MCF 10A (cell line): Measurements from ENCODE around the gene RERE. TPM values are rescaled to one million over a fixed set of nuclear protein-coding genes. Genes with fewer than 3 reads are reported as not detected.

Experiments
- BruUV-seq: library from RNA; stranded (reverse); fragments of 400-500 nt; replicated peaks from 2 replicates; lab custom pipeline; 2021; lab: Mats Ljungman, UMichigan
- CTCF ChIA-PET: fragments of 300-600 bp; sonication (Branson Sonifier 250); formaldehyde crosslinking; extraction: SDS; loops from one replicate; lab custom pipeline; 2021; ENCODE audit warnings: antibody characterized with exemption, inconsistent platforms; lab: Yijun Ruan, JAX
- POLR2A ChIA-PET: fragments of 300-600, 350-650 bp; sonication (Branson Sonifier 250); formaldehyde crosslinking; extraction: SDS; loops from one replicate; lab custom pipeline; 2020; ENCODE audit warnings: antibody characterized with exemption, inconsistent platforms; lab: Yijun Ruan, JAX
- DNase-seq: peaks from one replicate; pipeline ENCODE4 v3.0.0-alpha.2; 2018; ENCODE audit not compliant: unreplicated experiment
- H3K27ac Mint-ChIP-seq: one replicate; pipeline ENCODE4 v1.8.0; 2022; ENCODE audit warnings: mild to moderate bottlenecking, low read depth, mixed read lengths; ENCODE audit not compliant: unreplicated experiment
- H3K27me3 Mint-ChIP-seq: one replicate; pipeline ENCODE4 v1.8.0; 2022; ENCODE audit warnings: mixed read lengths; ENCODE audit not compliant: insufficient read depth, unreplicated experiment
- H3K36me3 Mint-ChIP-seq: one replicate; pipeline ENCODE4 v1.8.0; 2022; ENCODE audit warnings: mild to moderate bottlenecking, moderate library complexity, mixed read lengths; ENCODE audit not compliant: insufficient read depth, unreplicated experiment
- H3K4me1 Mint-ChIP-seq: one replicate; pipeline ENCODE4 v1.8.0; 2022; ENCODE audit warnings: mixed read lengths; ENCODE audit not compliant: insufficient read depth, unreplicated experiment
- H3K4me3 Mint-ChIP-seq: one replicate; pipeline ENCODE4 v1.8.0; 2022; ENCODE audit warnings: mild to moderate bottlenecking, moderate library complexity, mixed read lengths; ENCODE audit not compliant: unreplicated experiment
- H3K9me3 Mint-ChIP-seq: one replicate; pipeline ENCODE4 v1.8.0; 2022; ENCODE audit warnings: mixed read lengths; ENCODE audit not compliant: unreplicated experiment
- intact Hi-C: fragments of 100-400 bp; cut with micrococcal nuclease; formaldehyde crosslinking; loops from 2 replicates; pipeline ENCODE4 v1.14.1; 2022
- total RNA-seq: library from RNA; stranded (reverse); gene quantifications from 2 replicates; pipeline ENCODE4 v1.2.3, GENCODE V29; 2022
- TF ChIP-seq, protein P1 (sequence below): fragments of 200-600 bp; IDR thresholded peaks from one replicate; pipeline ENCODE4 v1.8.0; 2022; ENCODE audit warnings: antibody characterized with exemption, mild to moderate bottlenecking; ENCODE audit not compliant: unreplicated experiment

The RERE gene
- total RNA-seq, 1 experiment from 2014 or later = 48.4 TPM

DNA sequence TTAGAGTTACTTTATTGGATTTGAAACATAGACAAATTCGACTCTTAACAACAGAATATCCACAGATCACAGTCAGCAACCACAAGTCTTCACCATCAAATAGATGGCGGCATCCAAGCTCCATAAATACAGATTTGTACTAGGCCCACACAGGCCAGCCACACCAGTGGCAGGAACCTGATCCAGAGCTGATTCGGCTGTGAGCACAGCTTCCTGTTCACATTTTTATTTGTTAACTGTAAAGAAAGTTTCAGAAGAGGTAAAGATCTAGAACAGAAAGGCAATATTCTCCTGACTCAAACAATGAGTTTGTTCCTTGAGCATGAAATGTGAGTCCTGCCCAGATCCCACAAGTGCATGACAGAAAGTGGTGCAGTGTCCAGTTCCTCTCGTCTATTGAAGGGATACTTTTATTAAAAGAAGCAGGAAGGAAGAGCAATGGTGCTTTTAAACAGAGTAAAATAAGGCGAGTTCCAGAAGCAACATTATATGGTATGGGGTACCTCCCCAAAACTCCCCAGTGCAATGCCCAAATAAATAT is 293.7 kb downstream of the RERE start:
- H3K27ac Mint-ChIP-seq = no peak overlapping the region
- no peak for DNase-seq
- BruUV-seq = no TSS peak
- H3K4me1 Mint-ChIP-seq = peaks cover 23% of the 10 kb centered on the region
- no peak overlapping the region for H3K4me3 Mint-ChIP-seq
- TF ChIP-seq, protein P1, sequence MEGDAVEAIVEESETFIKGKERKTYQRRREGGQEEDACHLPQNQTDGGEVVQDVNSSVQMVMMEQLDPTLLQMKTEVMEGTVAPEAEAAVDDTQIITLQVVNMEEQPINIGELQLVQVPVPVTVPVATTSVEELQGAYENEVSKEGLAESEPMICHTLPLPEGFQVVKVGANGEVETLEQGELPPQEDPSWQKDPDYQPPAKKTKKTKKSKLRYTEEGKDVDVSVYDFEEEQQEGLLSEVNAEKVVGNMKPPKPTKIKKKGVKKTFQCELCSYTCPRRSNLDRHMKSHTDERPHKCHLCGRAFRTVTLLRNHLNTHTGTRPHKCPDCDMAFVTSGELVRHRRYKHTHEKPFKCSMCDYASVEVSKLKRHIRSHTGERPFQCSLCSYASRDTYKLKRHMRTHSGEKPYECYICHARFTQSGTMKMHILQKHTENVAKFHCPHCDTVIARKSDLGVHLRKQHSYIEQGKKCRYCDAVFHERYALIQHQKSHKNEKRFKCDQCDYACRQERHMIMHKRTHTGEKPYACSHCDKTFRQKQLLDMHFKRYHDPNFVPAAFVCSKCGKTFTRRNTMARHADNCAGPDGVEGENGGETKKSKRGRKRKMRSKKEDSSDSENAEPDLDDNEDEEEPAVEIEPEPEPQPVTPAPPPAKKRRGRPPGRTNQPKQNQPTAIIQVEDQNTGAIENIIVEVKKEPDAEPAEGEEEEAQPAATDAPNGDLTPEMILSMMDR = no peak
- H3K36me3 Mint-ChIP-seq = peaks cover 17% of the 10 kb centered on the region
- no peaks in the 10 kb centered on the region for H3K27me3 Mint-ChIP-seq
- ChIA-PET POLR2A (interaction anchor here (0.5 to 1.6 kb wide), 9 partner anchors 13 to 203 kb away, joined by 3 to 6 read pairs (median 4); no protein-coding TSS in a partner anchor), CTCF (interaction anchor here (0.6 kb wide), 1 partner anchor 25 kb away, joined by 3 read pairs; no protein-coding TSS in a partner anchor)
- intact Hi-C loops = no loop called here
- H3K9me3 Mint-ChIP-seq = no peaks in the 10 kb centered on the region

DNA sequence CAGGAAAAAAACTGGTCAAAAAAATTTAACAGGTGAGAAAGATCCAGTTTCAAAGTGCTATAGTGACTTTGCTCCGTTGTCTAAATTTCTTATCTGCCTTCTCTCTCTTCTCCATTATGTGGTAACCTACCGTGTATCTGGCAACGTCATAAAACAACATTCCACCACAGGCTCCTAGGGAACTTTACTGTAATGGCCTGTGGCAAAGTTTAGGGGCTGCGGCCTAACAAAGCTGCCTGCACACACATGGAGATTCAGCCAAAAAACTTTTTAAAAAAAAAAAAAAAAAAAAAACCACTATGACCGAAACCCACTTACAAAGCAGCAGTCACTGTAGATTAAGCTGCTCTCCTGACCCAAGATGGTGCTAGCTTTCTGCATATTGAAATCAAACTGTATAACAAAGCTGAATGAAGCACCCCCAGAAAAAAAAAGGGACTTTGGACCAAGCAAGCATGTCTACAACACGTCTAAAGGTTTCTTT is 296.9 kb downstream of the RERE start:
- H3K27me3 Mint-ChIP-seq = no peaks in the 10 kb centered on the region
- CTCF ChIA-PET = no interaction called here
- H3K4me1 Mint-ChIP-seq = peaks cover 34% of the 10 kb centered on the region
- intact Hi-C loops = no loop called here
- H3K27ac Mint-ChIP-seq = no peak overlapping the region
- BruUV-seq = no TSS peak
- no peak for DNase-seq
- POLR2A ChIA-PET = interaction anchor here (1.1 kb wide), 1 partner anchor 51 kb away, joined by 3 read pairs; no protein-coding TSS in a partner anchor
- TF ChIP-seq, protein P1 = no peak
- no peak overlapping the region for H3K4me3 Mint-ChIP-seq
- peaks cover 23% of the 10 kb centered on the region for H3K36me3 Mint-ChIP-seq
- H3K9me3 Mint-ChIP-seq = no peaks in the 10 kb centered on the region

DNA sequence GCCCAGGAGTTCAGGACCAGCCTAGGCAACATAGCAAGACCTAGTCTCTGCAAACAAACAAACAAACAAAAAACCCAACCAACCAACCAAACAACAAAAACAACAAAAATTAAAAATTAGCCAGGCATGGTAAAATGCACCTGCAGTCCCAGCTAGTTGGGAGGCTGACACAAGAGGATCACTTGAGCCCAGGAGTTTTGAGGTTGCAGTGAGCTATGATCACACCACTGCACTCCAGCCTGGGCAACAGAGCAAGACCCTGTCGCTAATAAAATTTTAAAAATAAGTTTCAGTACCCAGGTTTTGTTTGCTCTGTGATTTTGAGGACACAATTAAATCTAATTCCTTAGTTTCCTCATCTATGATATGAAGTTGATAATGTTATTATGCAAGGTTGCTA is 298.3 kb downstream of the RERE start:
- TF ChIP-seq, protein P1 = no peak
- no TSS peak for BruUV-seq
- intact Hi-C loops = no loop called here
- Mint-ChIP-seq H3K9me3 (no peaks in the 10 kb centered on the region), H3K36me3 (peaks cover 23% of the 10 kb centered on the region), H3K27ac (no peak overlapping the region), H3K4me1 (peaks cover 27% of the 10 kb centered on the region), H3K4me3 (no peak overlapping the region), H3K27me3 (no peaks in the 10 kb centered on the region)
- ChIA-PET POLR2A (no interaction called here), CTCF (interaction anchor here (0.7 kb wide), 2 partner anchors 188 to 303 kb away, joined by 3 read pairs; no protein-coding TSS in a partner anchor)
- DNase-seq = no peak

DNA sequence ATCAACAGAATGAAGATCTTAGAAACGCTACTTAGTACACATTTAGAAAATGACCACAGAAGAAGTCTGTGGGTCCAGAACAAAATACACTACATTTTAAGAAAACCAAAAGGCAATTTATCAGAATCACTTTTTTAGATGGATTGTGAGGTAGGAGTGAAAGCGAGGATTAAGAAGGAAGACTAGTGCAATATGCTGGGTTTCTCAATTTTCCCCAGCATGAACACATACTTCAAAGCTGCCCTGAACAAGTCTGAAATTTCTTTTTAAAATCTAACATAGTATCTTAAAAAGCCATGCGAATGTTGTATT is 299.0 kb downstream of the RERE start:
- Mint-ChIP-seq H3K27ac (no peak overlapping the region), H3K4me3 (no peak overlapping the region), H3K27me3 (no peaks in the 10 kb centered on the region), H3K4me1 (peaks cover 20% of the 10 kb centered on the region), H3K9me3 (no peaks in the 10 kb centered on the region), H3K36me3 (peaks cover 21% of the 10 kb centered on the region)
- TF ChIP-seq, protein P1 = no peak
- BruUV-seq = no TSS peak
- ChIA-PET POLR2A (no interaction called here), CTCF (no interaction called here)
- DNase-seq = no peak
- intact Hi-C loops = no loop called here
